Ishikawa (cell line): ENCODE results near the gene LRRN3.

ENCODE experiments used
- CEBPB ChIP-seq: IDR thresholded peaks from 2 replicates; pipeline ENCODE4 v1.6.1; 2012
- CREB1 ChIP-seq: IDR thresholded peaks from 2 replicates; pipeline ENCODE4 v1.6.1; 2012; ENCODE audit warnings: low read depth
- EGR1 ChIP-seq: IDR thresholded peaks from 2 replicates; pipeline ENCODE4 v1.6.1; 2012
- EP300 ChIP-seq: IDR thresholded peaks from 2 replicates; pipeline ENCODE4 v1.6.1; 2012; ENCODE audit warnings: borderline replicate concordance
- FOXM1 ChIP-seq: IDR thresholded peaks from 2 replicates; pipeline ENCODE4 v1.6.1; 2012; ENCODE audit warnings: low read depth, borderline replicate concordance
- NFIC ChIP-seq: IDR thresholded peaks from 2 replicates; pipeline ENCODE4 v1.6.1; 2012
- RAD21 ChIP-seq: IDR thresholded peaks from 2 replicates; pipeline ENCODE4 v1.6.1; 2012; ENCODE audit warnings: low read depth
- TAF1 ChIP-seq: IDR thresholded peaks from 2 replicates; pipeline ENCODE4 v1.6.1; 2012; ENCODE audit warnings: low read depth, mild to moderate bottlenecking
- TCF12 ChIP-seq: IDR thresholded peaks from 2 replicates; pipeline ENCODE4 v1.6.1; 2012; ENCODE audit warnings: low read depth
- TEAD4 ChIP-seq: IDR thresholded peaks from 2 replicates; pipeline ENCODE4 v1.6.1; 2012
- USF1 ChIP-seq: IDR thresholded peaks from 2 replicates; pipeline ENCODE4 v1.6.1; 2012
- YY1 ChIP-seq: IDR thresholded peaks from 2 replicates; pipeline ENCODE4 v1.6.1; 2012; ENCODE audit warnings: low read depth
- ZBTB7A ChIP-seq: IDR thresholded peaks from 2 replicates; pipeline ENCODE4 v1.6.1; 2012; ENCODE audit warnings: low read depth
- TF ChIP-seq, protein P1 (sequence below): IDR thresholded peaks from 2 replicates; pipeline ENCODE4 v1.6.1; 2012
- TF ChIP-seq, protein P2 (sequence below): IDR thresholded peaks from 2 replicates; pipeline ENCODE4 v1.6.1; 2012; ENCODE audit warnings: low read depth, mild to moderate bottlenecking

Gene LRRN3

DNA sequence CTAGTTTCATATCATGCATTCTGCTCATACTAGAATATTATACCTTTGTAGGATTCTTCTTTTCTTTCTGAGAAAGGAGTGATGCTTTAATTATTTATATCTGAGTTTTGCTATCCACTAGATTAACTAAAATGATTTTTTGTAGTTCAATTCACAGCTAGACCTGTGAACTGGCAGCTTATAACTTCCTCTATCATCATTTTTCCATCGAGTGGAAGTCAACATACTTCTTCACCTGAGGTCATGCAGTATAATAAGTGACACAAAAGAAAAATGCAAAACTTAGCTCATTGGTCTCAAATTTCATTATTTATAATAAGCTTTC lies 8.0 kb downstream of the LRRN3 start:
- TF ChIP-seq, protein P1, sequence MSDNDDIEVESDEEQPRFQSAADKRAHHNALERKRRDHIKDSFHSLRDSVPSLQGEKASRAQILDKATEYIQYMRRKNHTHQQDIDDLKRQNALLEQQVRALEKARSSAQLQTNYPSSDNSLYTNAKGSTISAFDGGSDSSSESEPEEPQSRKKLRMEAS, result no peak

DNA sequence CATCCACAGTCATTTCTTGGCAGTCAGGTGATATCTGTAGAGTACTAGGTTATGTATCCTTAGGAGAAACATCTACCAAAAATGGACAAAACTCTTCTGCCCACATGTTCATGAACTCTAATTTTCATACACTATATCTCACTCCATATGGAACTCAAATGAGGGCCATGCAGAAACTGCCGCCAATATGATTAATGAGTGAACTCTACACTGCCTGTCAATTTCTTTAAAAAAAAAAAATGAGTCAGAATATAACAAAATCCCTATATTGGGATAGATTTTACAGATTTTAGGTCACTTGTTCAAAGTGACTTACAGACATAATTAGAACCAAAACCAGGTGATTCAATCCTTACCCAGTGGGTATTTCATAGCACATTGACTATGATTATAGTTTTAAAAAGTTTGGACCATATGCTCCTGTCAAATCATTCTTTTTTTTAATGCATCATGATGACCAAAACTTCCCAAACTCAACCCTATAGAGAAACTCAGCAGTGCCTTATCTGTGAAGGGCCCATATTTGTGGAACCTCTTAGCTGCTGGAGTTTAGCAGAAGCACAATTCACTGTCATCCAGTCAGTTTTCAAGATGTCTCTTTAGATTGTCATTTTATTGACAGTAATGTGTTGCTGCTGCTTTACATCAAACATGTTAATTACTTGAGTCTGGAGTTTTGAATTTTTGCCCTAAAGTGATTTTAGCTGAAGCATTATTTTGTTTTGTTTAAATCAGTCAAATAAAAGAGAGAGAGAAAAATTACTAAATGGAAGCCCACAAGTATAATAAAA lies 11.1 kb downstream of the LRRN3 start:
- TF ChIP-seq TAF1 (no peak), CEBPB (no peak), TEAD4 (no peak), RAD21 (no peak), EP300 (no peak), YY1 (no peak), ZBTB7A (no peak), USF1 (no peak), FOXM1 (no peak), CREB1 (no peak)

DNA sequence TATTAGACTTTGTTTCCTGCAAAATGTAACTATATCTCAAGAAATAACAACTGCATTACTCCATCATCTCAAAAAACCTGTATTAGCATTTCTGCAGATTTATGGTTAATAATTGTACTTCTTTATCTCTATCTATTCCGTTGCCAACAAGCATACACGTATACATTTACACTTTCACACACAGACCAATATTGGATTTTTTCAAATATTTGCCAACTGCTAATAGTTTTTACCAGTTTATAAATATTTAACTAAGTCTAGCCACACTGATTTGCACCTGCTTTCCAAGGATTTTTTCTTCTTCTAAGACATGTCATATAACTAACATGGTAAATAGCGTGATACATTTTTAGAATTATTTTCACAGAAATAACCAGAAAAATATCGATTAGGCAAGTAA lies 12.2 kb downstream of the LRRN3 start:
- TF ChIP-seq CREB1, result no peak
- no peak for TF ChIP-seq EP300
- TF ChIP-seq TCF12, result no peak
- TF ChIP-seq ZBTB7A, result no peak
- no peak for TF ChIP-seq USF1
- no peak for TF ChIP-seq FOXM1
- TF ChIP-seq TAF1, result no peak
- TF ChIP-seq, protein P1, result no peak
- TF ChIP-seq YY1, result no peak
- TF ChIP-seq, protein P2, sequence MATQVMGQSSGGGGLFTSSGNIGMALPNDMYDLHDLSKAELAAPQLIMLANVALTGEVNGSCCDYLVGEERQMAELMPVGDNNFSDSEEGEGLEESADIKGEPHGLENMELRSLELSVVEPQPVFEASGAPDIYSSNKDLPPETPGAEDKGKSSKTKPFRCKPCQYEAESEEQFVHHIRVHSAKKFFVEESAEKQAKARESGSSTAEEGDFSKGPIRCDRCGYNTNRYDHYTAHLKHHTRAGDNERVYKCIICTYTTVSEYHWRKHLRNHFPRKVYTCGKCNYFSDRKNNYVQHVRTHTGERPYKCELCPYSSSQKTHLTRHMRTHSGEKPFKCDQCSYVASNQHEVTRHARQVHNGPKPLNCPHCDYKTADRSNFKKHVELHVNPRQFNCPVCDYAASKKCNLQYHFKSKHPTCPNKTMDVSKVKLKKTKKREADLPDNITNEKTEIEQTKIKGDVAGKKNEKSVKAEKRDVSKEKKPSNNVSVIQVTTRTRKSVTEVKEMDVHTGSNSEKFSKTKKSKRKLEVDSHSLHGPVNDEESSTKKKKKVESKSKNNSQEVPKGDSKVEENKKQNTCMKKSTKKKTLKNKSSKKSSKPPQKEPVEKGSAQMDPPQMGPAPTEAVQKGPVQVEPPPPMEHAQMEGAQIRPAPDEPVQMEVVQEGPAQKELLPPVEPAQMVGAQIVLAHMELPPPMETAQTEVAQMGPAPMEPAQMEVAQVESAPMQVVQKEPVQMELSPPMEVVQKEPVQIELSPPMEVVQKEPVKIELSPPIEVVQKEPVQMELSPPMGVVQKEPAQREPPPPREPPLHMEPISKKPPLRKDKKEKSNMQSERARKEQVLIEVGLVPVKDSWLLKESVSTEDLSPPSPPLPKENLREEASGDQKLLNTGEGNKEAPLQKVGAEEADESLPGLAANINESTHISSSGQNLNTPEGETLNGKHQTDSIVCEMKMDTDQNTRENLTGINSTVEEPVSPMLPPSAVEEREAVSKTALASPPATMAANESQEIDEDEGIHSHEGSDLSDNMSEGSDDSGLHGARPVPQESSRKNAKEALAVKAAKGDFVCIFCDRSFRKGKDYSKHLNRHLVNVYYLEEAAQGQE, result no peak
- no peak for TF ChIP-seq EGR1
- TF ChIP-seq NFIC, result no peak
- TF ChIP-seq CEBPB, result no peak
- TF ChIP-seq TEAD4, result no peak
- no peak for TF ChIP-seq RAD21

DNA sequence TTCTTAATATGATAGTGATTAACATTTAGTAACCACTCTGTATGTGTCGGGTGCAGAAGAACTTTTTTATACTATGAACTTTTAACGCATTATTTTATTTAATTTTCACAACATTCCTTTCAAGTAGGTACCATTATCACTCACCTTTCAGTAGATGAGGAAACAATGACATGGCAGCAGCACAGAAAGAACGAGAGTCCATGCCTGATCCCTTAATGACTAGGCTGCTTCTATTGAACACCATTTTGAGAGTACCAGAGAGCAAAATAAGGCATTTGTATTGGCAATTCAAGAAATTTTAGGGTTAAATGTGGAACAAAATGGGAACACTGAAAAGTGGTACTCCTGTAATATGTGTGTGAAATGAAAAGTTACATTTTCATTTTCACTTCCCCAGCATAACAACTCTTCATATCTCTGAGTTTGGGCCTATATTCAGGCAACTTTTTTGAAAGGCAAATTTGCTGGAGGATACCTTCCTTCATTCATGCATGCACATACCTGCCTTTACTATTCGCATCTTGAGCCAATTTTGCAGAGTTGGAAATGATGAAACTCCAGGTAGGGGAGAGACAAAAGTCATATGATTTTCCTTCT lies 12.8 kb downstream of the LRRN3 start:
- TF ChIP-seq TEAD4 (no peak), RAD21 (no peak), CEBPB (no peak)
- TF ChIP-seq, protein P2, result no peak

DNA sequence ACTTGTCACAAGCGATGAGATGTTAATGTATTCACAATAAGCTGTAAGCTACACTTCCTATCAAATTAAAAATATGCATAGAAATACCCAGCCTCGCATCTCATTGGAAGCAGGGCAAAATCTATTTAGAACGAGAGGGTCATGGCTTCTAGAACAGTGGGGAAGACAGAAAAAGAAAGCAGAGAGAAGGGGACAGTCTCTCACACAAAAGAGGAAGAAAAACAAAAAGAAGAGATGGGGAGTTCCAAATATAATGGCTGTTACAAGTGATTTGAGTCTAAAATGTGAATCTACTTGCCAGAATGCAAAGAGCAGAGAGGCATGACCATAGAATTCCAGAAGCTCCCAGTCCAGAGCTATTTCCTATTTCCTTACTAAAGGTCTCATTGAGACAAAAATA lies 13.8 kb downstream of the LRRN3 start:
- TF ChIP-seq EP300 (no peak), YY1 (no peak), TCF12 (no peak), CEBPB (no peak), TAF1 (no peak)

- TF ChIP-seq CREB1 (no peak), CEBPB (no peak), TEAD4 (no peak), TCF12 (no peak), YY1 (no peak), NFIC (no peak), TAF1 (no peak)
- TF ChIP-seq, protein P1, result no peak
- TF ChIP-seq, protein P2, result no peak
These were observed 14.3 kb downstream of the LRRN3 start for GRCh38 chr7:111105269-111105668.
